WERI-Rb-1 (cell line): Measurements from ENCODE around the gene WDFY3.
A peak's percentile ranks its signal among the peaks of the same experiment; 100 is the strongest.

Experiments
- DNase-seq: peaks from one replicate; pipeline ENCODE4 v3.0.0-alpha.2; 2020
- H3K27ac ChIP-seq: fragments of 250-450 bp; sonication (Bioruptor Pico); 2 replicates; pipeline ENCODE4 v1.5.1; 2020; ENCODE audit warnings: mild to moderate bottlenecking, moderate library complexity
- H3K27me3 ChIP-seq: fragments of 250-450 bp; sonication (Bioruptor Pico); 2 replicates; pipeline ENCODE4 v1.5.1; 2021; ENCODE audit warnings: mild to moderate bottlenecking, low read depth, moderate library complexity; ENCODE audit not compliant: insufficient read depth, severe bottlenecking
- H3K36me3 ChIP-seq: fragments of 250-450 bp; sonication (Bioruptor Pico); 2 replicates; pipeline ENCODE4 v1.5.1; 2020; ENCODE audit warnings: mild to moderate bottlenecking, moderate library complexity
- H3K4me3 ChIP-seq: 2 replicates; pipeline ENCODE4 v1.5.1; 2011; ENCODE audit warnings: low read depth, mild to moderate bottlenecking, control low read depth, low read length
- H3K9me3 ChIP-seq: fragments of 250-450 bp; sonication (Bioruptor Pico); 2 replicates; pipeline ENCODE4 v1.5.1; 2021; ENCODE audit warnings: mild to moderate bottlenecking, moderate library complexity; ENCODE audit not compliant: severe bottlenecking
- CTCF ChIP-seq: IDR thresholded peaks from 2 replicates; pipeline ENCODE4 v1.5.1; 2011; ENCODE audit warnings: low read depth, mild to moderate bottlenecking, control low read depth, inconsistent platforms, low read length

Gene WDFY3

GRCh38 chr4:84931961-84932360, 34.5 kb downstream of the WDFY3 start:
- H3K27me3 ChIP-seq = no peaks in the 10 kb centered on the region
- H3K27ac ChIP-seq = no peak overlapping the region
- H3K4me3 ChIP-seq = no peak overlapping the region
- no peak for TF ChIP-seq CTCF
- H3K36me3 ChIP-seq = peaks cover 13% of the 10 kb centered on the region
- no peak for DNase-seq
- H3K9me3 ChIP-seq = no peaks in the 10 kb centered on the region

- Histone ChIP-seq H3K9me3 (no peaks in the 10 kb centered on the region), H3K36me3 (peaks cover 13% of the 10 kb centered on the region), H3K27ac (no peak overlapping the region), H3K4me3 (no peak overlapping the region), H3K27me3 (no peaks in the 10 kb centered on the region)
- DNase-seq = peak; percentile 10
- no peak for TF ChIP-seq CTCF
Measured at GRCh38 chr4:84931274-84931673, 35.2 kb downstream of the WDFY3 start.

GRCh38 chr4:84928089-84928488, 38.4 kb downstream of the WDFY3 start:
- Histone ChIP-seq H3K27me3 (no peaks in the 10 kb centered on the region), H3K9me3 (no peaks in the 10 kb centered on the region), H3K36me3 (peaks cover 13% of the 10 kb centered on the region), H3K4me3 (no peak overlapping the region), H3K27ac (no peak overlapping the region)
- TF ChIP-seq CTCF = no peak
- no peak for DNase-seq

GRCh38 chr4:84927428-84927827, 39.1 kb downstream of the WDFY3 start:
- no peaks in the 10 kb centered on the region for H3K27me3 ChIP-seq
- DNase-seq = peak; percentile 31
- no peak overlapping the region for H3K27ac ChIP-seq
- H3K36me3 ChIP-seq = peaks cover 13% of the 10 kb centered on the region
- no peak for TF ChIP-seq CTCF
- H3K9me3 ChIP-seq = no peaks in the 10 kb centered on the region
- no peak overlapping the region for H3K4me3 ChIP-seq

- no peaks in the 10 kb centered on the region for H3K9me3 ChIP-seq
- no peak for TF ChIP-seq CTCF
- no peak for DNase-seq
- no peak overlapping the region for H3K4me3 ChIP-seq
- no peaks in the 10 kb centered on the region for H3K27me3 ChIP-seq
- H3K27ac ChIP-seq = no peak overlapping the region
- H3K36me3 ChIP-seq = peaks cover 13% of the 10 kb centered on the region
Measured at GRCh38 chr4:84925558-84925957, 40.9 kb downstream of the WDFY3 start.

GRCh38 chr4:84924434-84924833, 42.1 kb downstream of the WDFY3 start:
- no peak overlapping the region for H3K4me3 ChIP-seq
- no peaks in the 10 kb centered on the region for H3K9me3 ChIP-seq
- H3K27ac ChIP-seq = no peak overlapping the region
- TF ChIP-seq CTCF = no peak
- no peaks in the 10 kb centered on the region for H3K27me3 ChIP-seq
- peaks cover 9% of the 10 kb centered on the region for H3K36me3 ChIP-seq
- DNase-seq = no peak
